Immature natural killer cell (primary cell): ENCODE data around the gene MED9. TPM values are rescaled to one million over a fixed set of nuclear protein-coding genes. Genes with fewer than 3 reads are reported as not detected.
A peak's percentile ranks its signal among the peaks of the same experiment; 100 is the strongest.

Experiments
- DNase-seq, 3 donors: peaks; one replicate each; pipeline ENCODE4 v3.0.0; 2022; ENCODE audit warnings: mixed read lengths in 1 of 3
- H3K27ac Mint-ChIP-seq, 6 donors: one replicate each; pipeline ENCODE4 v1.8.0; 2020; ENCODE audit warnings: mixed read lengths in 6 of 6, mild to moderate bottlenecking in 5 of 6, inconsistent platforms in 4 of 6, moderate library complexity in 3 of 6
- H3K27me3 Mint-ChIP-seq, 3 donors: one replicate each; pipeline ENCODE4 v1.8.0; 2020 to 2021; ENCODE audit warnings: low read depth in 3 of 3, mild to moderate bottlenecking in 3 of 3, mixed read lengths in 3 of 3, moderate library complexity in 3 of 3, inconsistent platforms in 1 of 3
- H3K36me3 Mint-ChIP-seq, 3 donors: one replicate each; pipeline ENCODE4 v1.8.0; 2020; ENCODE audit warnings: mixed read lengths in 3 of 3, inconsistent platforms in 2 of 3, mild to moderate bottlenecking in 2 of 3
- H3K4me1 Mint-ChIP-seq, 2 donors: one replicate each; pipeline ENCODE4 v1.8.0; 2020; ENCODE audit warnings: inconsistent platforms in 2 of 2, mild to moderate bottlenecking in 2 of 2, mixed read lengths in 2 of 2, moderate library complexity in 1 of 2
- H3K4me3 Mint-ChIP-seq, 5 donors: one replicate each; pipeline ENCODE4 v1.8.0; 2020; ENCODE audit warnings: mild to moderate bottlenecking in 5 of 5, mixed read lengths in 5 of 5, inconsistent platforms in 3 of 5, moderate library complexity in 3 of 5
- H3K9me3 Mint-ChIP-seq, 6 donors: one replicate each; pipeline ENCODE4 v1.8.0; 2020; ENCODE audit warnings: mild to moderate bottlenecking in 6 of 6, mixed read lengths in 6 of 6, inconsistent platforms in 4 of 6, moderate library complexity in 3 of 6
- polyA plus RNA-seq, 3 donors: library from polyadenylated mRNA; unstranded; fragments of 300-500 nt; fragmentation: Illumina TruSeq; gene quantifications; one replicate each; pipeline ENCODE4 v1.2.3, GENCODE V29; 2021

The MED9 gene
- polyA plus RNA-seq, 3 donors from 2014 or later = 10.9 to 21.5 (median 14.0) TPM

DNA sequence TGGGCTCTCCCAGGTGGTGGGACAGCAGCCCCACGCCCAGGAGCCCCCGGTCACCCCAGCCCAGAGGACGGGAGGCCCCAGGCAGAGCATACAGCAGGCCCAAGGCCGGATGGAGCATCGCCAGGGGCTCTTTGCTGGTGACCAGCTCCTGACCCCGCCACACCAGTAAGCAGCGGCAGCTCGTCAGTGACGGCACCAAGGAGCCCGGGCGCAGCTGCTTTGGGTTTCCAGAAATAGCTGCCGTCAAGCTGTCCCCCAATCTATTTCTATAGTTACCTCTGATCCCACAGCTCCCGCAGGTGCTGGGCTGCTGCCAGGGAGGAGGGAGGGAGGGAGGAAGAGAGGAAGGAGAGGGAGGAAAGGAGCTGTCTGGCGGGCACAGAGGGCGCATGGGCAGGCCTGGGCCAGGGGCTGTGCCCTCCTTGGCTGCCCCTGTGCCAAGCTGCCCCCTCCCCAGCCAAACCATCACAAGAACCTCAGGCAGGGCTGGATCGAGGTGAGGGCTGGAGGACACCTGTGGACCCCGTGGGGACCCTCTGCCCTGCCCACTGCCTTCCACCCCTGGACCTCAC is 30.2 kb downstream of the MED9 start:
- no peaks in the 10 kb centered on the region for H3K27me3 Mint-ChIP-seq
- H3K27ac Mint-ChIP-seq = no peak overlapping the region
- H3K36me3 Mint-ChIP-seq = no peaks in the 10 kb centered on the region
- no peak for DNase-seq
- no peaks in the 10 kb centered on the region for H3K9me3 Mint-ChIP-seq
- H3K4me1 Mint-ChIP-seq = no peaks in the 10 kb centered on the region
- H3K4me3 Mint-ChIP-seq = no peak overlapping the region

- DNase-seq = no peak
- no peaks in the 10 kb centered on the region for H3K9me3 Mint-ChIP-seq
- no peaks in the 10 kb centered on the region for H3K36me3 Mint-ChIP-seq
- H3K4me3 Mint-ChIP-seq = no peak overlapping the region
- no peaks in the 10 kb centered on the region for H3K4me1 Mint-ChIP-seq
- no peak overlapping the region for H3K27ac Mint-ChIP-seq
- no peaks in the 10 kb centered on the region for H3K27me3 Mint-ChIP-seq
Observed at GRCh38 chr17:17507465-17508011, 30.7 kb downstream of the MED9 start.

DNA sequence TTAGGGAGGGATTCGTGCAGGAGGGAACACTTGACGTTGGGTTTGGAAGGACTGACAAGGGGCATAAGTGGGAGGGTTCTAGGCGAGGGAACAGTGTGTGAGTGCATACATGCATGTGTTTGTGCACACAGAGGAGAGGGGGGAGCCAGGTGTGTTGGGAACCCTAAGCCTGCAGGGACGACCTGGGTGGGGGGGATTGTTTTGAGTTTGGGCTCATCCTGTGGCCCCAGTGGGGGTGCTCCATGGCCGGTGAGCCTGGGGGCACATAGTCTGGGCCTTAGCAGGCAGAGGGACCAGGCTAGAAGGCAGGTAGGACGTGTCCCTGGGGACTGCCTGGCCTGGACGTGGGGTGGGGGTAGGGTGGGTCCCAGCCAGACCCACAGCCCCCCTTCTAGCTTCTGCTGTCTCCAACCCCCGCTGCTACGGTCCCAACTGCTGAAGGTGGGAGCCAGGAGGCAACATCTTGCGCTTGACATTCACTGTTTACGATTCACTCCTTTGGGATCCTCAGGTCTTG is 31.3 kb downstream of the MED9 start:
- Mint-ChIP-seq H3K4me3 (no peak overlapping the region), H3K27ac (no peak overlapping the region), H3K4me1 (no peaks in the 10 kb centered on the region), H3K27me3 (no peaks in the 10 kb centered on the region), H3K36me3 (no peaks in the 10 kb centered on the region), H3K9me3 (no peaks in the 10 kb centered on the region)
- no peak for DNase-seq

GRCh38 chr17:17508646-17509591 is 32.1 kb downstream of the MED9 start:
- H3K27me3 Mint-ChIP-seq = no peaks in the 10 kb centered on the region
- no peaks in the 10 kb centered on the region for H3K36me3 Mint-ChIP-seq
- H3K4me1 Mint-ChIP-seq = no peaks in the 10 kb centered on the region
- no peak overlapping the region for H3K27ac Mint-ChIP-seq
- H3K4me3 Mint-ChIP-seq = no peak overlapping the region
- DNase-seq = no peak
- no peaks in the 10 kb centered on the region for H3K9me3 Mint-ChIP-seq

- Mint-ChIP-seq H3K4me1 (no peaks in the 10 kb centered on the region), H3K36me3 (no peaks in the 10 kb centered on the region), H3K4me3 (no peak overlapping the region), H3K27me3 (no peaks in the 10 kb centered on the region), H3K9me3 (no peaks in the 10 kb centered on the region), H3K27ac (peak overlapping the region in 1 of 6 donors; percentile 66)
- no peak for DNase-seq
Observed at GRCh38 chr17:17509601-17510425, 33.0 kb downstream of the MED9 start.

DNA sequence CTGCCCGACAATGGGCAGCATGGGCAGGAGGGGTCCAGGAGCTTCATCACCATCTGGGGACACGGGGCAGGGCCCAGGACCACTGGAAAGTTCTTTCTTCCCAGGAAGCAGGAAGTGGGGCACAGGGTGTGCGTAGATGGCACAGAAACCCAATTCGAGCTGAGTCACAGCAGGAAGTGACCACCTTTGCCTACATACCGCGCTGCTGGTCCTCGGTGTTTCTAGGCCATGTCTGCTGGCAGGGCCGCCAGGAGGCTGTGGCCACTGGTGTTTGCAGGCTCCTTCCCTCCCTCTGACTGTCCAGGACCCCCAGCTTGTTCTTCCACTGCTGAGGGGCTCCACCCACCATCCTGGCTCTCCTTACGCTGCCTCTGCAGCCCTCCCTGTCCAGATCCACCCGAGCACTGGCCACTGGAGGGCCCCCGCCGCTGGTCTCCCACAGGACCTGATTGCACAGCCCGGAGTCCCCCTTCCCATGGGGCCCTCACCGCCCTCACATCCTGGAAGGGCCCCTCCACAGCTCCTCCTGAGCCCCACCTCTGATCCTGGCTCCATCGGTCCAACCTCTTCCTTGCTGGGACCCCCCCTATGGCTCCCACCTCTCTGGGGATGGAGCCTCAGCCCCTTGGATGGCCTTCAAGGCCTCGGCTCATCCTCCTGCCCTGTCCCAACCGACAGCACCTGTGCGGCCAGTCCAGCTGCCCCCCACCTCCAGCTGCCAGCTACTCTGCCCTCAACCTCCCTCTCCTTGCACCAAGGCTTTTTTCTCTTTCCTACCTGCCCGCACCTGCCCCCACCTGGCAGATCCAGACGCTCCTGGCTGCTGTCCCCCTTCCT is 33.9 kb downstream of the MED9 start:
- Mint-ChIP-seq H3K9me3 (no peaks in the 10 kb centered on the region), H3K4me3 (no peak overlapping the region), H3K27ac (no peak overlapping the region), H3K4me1 (no peaks in the 10 kb centered on the region), H3K36me3 (no peaks in the 10 kb centered on the region), H3K27me3 (peaks cover 0 to 2% (median 0%) of the 10 kb centered on the region in 3 donors)
- DNase-seq = no peak

- Mint-ChIP-seq H3K27me3 (peaks cover 0 to 3% (median 0%) of the 10 kb centered on the region in 3 donors), H3K27ac (no peak overlapping the region), H3K9me3 (no peaks in the 10 kb centered on the region), H3K4me1 (no peaks in the 10 kb centered on the region), H3K4me3 (no peak overlapping the region), H3K36me3 (no peaks in the 10 kb centered on the region)
- DNase-seq = no peak
Observed at GRCh38 chr17:17511293-17511741, 34.5 kb downstream of the MED9 start.

- no peak for DNase-seq
- no peaks in the 10 kb centered on the region for H3K9me3 Mint-ChIP-seq
- H3K27ac Mint-ChIP-seq = no peak overlapping the region
- H3K27me3 Mint-ChIP-seq = peaks cover 0 to 3% (median 0%) of the 10 kb centered on the region in 3 donors
- no peak overlapping the region for H3K4me3 Mint-ChIP-seq
- no peaks in the 10 kb centered on the region for H3K4me1 Mint-ChIP-seq
- no peaks in the 10 kb centered on the region for H3K36me3 Mint-ChIP-seq
Observed at GRCh38 chr17:17511881-17512858, 35.4 kb downstream of the MED9 start.

- DNase-seq = no peak
- Mint-ChIP-seq H3K27ac (no peak overlapping the region), H3K27me3 (peaks cover 0 to 3% (median 0%) of the 10 kb centered on the region in 3 donors), H3K36me3 (no peaks in the 10 kb centered on the region), H3K4me3 (no peak overlapping the region), H3K4me1 (no peaks in the 10 kb centered on the region), H3K9me3 (no peaks in the 10 kb centered on the region)
Observed at GRCh38 chr17:17512866-17513265, 36.1 kb downstream of the MED9 start.

GRCh38 chr17:17513626-17514025 is 36.8 kb downstream of the MED9 start:
- Mint-ChIP-seq H3K4me1 (no peaks in the 10 kb centered on the region), H3K9me3 (no peaks in the 10 kb centered on the region), H3K27me3 (peaks cover 0 to 3% (median 0%) of the 10 kb centered on the region in 3 donors), H3K4me3 (no peak overlapping the region), H3K27ac (peak overlapping the region in 1 of 6 donors; percentile 30), H3K36me3 (no peaks in the 10 kb centered on the region)
- no peak for DNase-seq

GRCh38 chr17:17514361-17514992 is 37.7 kb downstream of the MED9 start:
- H3K4me3 Mint-ChIP-seq = no peak overlapping the region
- no peak for DNase-seq
- no peak overlapping the region for H3K27ac Mint-ChIP-seq
- H3K27me3 Mint-ChIP-seq = peaks cover 0 to 3% (median 0%) of the 10 kb centered on the region in 3 donors
- no peaks in the 10 kb centered on the region for H3K4me1 Mint-ChIP-seq
- H3K9me3 Mint-ChIP-seq = no peaks in the 10 kb centered on the region
- H3K36me3 Mint-ChIP-seq = no peaks in the 10 kb centered on the region
